Myocyte (in vitro differentiated cells): ENCODE measurements around the gene CHRDL1. TPM values are rescaled to one million over a fixed set of nuclear protein-coding genes. Genes with fewer than 3 reads are reported as not detected.
"Not testable (repeated sequence)": the region's sequence is repeated elsewhere in the genome, so short reads cannot be mapped to it uniquely, and the experiment has no call there.

ENCODE experiments used
- DNase-seq: peaks from one replicate; pipeline ENCODE4 v3.0.0-alpha.2; 2012; ENCODE audit warnings: low read depth
- total RNA-seq: library from RNA; depleted of rRNA; stranded (reverse); fragments of >200 nt; gene quantifications from 2 replicates; pipeline ENCODE4 v1.2.3, GENCODE V29; 2014

The CHRDL1 gene
- total RNA-seq, 1 donor from 2014 or later: not detected

DNA sequence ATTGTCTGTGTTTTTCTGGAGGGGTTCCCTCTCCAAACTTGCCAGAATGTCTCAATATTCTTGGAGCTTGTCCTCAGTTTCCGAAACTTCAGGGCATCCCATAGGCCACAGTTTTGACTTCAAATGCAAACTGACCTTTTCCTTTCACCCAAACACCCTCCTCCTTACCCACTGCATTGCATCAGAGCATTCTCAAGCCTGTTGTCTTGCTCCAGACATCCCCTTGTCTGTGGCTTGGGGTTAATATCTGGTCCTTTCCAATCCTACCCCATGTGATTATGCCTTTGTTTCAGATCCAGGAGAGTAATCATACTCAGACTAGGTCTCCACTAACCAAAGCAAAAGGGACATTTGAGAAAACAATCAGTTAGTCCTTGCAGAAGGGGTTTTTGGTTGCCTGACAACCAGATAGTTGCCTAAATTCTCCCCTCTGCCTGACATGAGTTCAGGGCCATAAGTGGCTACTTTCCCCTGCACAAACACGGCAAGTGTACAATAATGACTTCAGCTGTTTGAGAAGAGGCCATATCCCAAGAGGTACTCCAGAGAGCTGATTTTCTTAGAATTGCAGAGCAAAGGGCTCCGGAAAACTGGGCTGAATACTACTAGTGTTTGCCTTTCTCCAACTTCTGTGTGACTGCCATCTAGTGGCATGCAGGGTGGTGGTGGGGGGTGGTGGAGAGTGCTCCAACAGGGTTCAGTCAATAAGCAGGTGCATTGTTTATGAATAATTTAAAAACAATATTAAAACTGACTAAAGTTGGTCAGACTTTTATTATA is 130.2 kb downstream of the CHRDL1 start:
- peak; percentile 29 for DNase-seq

DNA sequence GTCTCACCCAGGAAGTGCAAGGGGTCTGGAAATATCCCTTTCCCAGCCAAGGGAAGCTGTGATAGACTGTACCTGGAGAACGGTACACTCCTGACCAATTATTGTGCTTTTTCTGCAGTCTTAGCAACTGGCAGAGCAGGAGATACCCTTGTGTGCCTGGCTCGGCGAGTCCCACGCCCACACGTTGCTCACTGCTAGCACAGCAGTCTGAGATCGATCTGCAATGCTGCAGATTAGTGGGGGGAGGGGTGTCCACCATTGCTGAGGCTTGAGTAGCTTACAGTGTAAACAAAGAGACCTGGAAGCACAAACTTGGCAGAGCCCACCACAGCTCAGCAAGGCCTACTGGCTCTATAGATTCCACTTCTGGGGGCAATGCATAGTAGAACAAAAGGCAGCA is 138.5 kb downstream of the CHRDL1 start:
- DNase-seq: no peak

GRCh38 chrX:110654280-110654679 is 141.3 kb downstream of the CHRDL1 start:
- not testable (repeated sequence) for DNase-seq

- DNase-seq: no peak
Measured at GRCh38 chrX:110646386-110646785, 149.2 kb downstream of the CHRDL1 start.
